Subcutaneous abdominal adipose tissue (tissue), 5 donors: ENCODE results near the gene LUC7L2.
"Not testable (repeated sequence)": the region's sequence is repeated elsewhere in the genome, so short reads cannot be mapped to it uniquely, and the experiment has no call there.

Experiments
- H3K27ac ChIP-seq: one replicate; pipeline ENCODE4 v1.7.0; 2013; ENCODE audit warnings: low read depth, mild to moderate bottlenecking, inconsistent platforms, low read length, moderate library complexity
- H3K27me3 ChIP-seq, 5 donors: one replicate each; pipeline ENCODE4 v1.7.0; 2013; ENCODE audit warnings: low read length in 5 of 5, inconsistent platforms in 1 of 5; ENCODE audit not compliant: control insufficient read depth in 5 of 5, insufficient read depth in 4 of 5
- H3K36me3 ChIP-seq, 5 donors: one replicate each; pipeline ENCODE4 v1.7.0; 2013; ENCODE audit warnings: low read length in 5 of 5; ENCODE audit not compliant: control insufficient read depth in 5 of 5, insufficient read depth in 5 of 5
- H3K4me1 ChIP-seq, 5 donors: one replicate each; pipeline ENCODE4 v1.7.0; 2013; ENCODE audit warnings: low read length in 5 of 5, mild to moderate bottlenecking in 3 of 5, moderate library complexity in 1 of 5; ENCODE audit not compliant: control insufficient read depth in 5 of 5, insufficient read depth in 5 of 5
- H3K4me3 ChIP-seq, 5 donors: one replicate each; pipeline ENCODE4 v1.7.0; 2013; ENCODE audit warnings: low read length in 5 of 5, low read depth in 1 of 5
- H3K9ac ChIP-seq, 5 donors: one replicate each; pipeline ENCODE4 v1.7.0; 2013; ENCODE audit warnings: low read length in 5 of 5, mild to moderate bottlenecking in 4 of 5, moderate library complexity in 3 of 5
- H3K9me3 ChIP-seq, 5 donors: one replicate each; pipeline ENCODE4 v1.7.0; 2013; ENCODE audit warnings: low read length in 5 of 5; ENCODE audit not compliant: control insufficient read depth in 5 of 5
- donor health status: healthy.
- donor health status: healthy.
- donor health status: healthy.
- donor health status: healthy.
- donor health status: healthy.

LUC7L2 gene

GRCh38 chr7:139354729-139355128 is 5.0 kb upstream of the LUC7L2 start:
- Histone ChIP-seq H3K9ac (no peak overlapping the region), H3K36me3 (peaks cover 0 to 11% (median 4%) of the 10 kb centered on the region in 5 donors), H3K4me3 (no peak overlapping the region), H3K9me3 (no peaks in the 10 kb centered on the region), H3K27ac (no peak overlapping the region), H3K27me3 (no peaks in the 10 kb centered on the region), H3K4me1 (peaks cover 0 to 19% (median 4%) of the 10 kb centered on the region in 5 donors)

GRCh38 chr7:139355320-139355719 is 4.4 kb upstream of the LUC7L2 start:
- Histone ChIP-seq H3K4me1 (peaks cover 0 to 19% (median 4%) of the 10 kb centered on the region in 5 donors), H3K36me3 (peaks cover 0 to 9% (median 4%) of the 10 kb centered on the region in 5 donors), H3K9me3 (no peaks in the 10 kb centered on the region), H3K27ac (no peak overlapping the region), H3K4me3 (no peak overlapping the region), H3K9ac (no peak overlapping the region), H3K27me3 (no peaks in the 10 kb centered on the region)

- peak overlapping the region; percentile 83 to 99 (median 97) for H3K4me3 ChIP-seq
- H3K9ac ChIP-seq: peak overlapping the region in 3 of 5 donors; percentile 97 to 99 (median 99)
- peaks cover 0 to 45% (median 23%) of the 10 kb centered on the region in 5 donors for H3K4me1 ChIP-seq
- H3K36me3 ChIP-seq, H3K9me3 ChIP-seq, H3K27me3 ChIP-seq: not testable (repeated sequence)
- H3K27ac ChIP-seq: peak overlapping the region; percentile 94
Observed at GRCh38 chr7:139357729-139358506, 1.8 kb upstream of the LUC7L2 start.

GRCh38 chr7:139358541-139359365 is 941 bp upstream of the LUC7L2 start:
- H3K4me1 ChIP-seq: peaks cover 0 to 50% (median 26%) of the 10 kb centered on the region in 5 donors
- peaks cover 0 to 3% (median 0%) of the 10 kb centered on the region in 5 donors for H3K36me3 ChIP-seq
- peak overlapping the region; percentile 94 for H3K27ac ChIP-seq
- no peaks in the 10 kb centered on the region for H3K9me3 ChIP-seq
- H3K27me3 ChIP-seq: no peaks in the 10 kb centered on the region
- peak overlapping the region; percentile 83 to 99 (median 97) for H3K4me3 ChIP-seq
- peak overlapping the region; percentile 84 to 99 (median 98) for H3K9ac ChIP-seq

- H3K9ac ChIP-seq: peak overlapping the region; percentile 77 to 99 (median 98)
- H3K4me3 ChIP-seq: peak overlapping the region; percentile 94 to 99 (median 97)
- peak overlapping the region; percentile 94 for H3K27ac ChIP-seq
- H3K4me1 ChIP-seq: peaks cover 0 to 45% (median 26%) of the 10 kb centered on the region in 5 donors
- no peaks in the 10 kb centered on the region for H3K27me3 ChIP-seq
- H3K9me3 ChIP-seq: no peaks in the 10 kb centered on the region
- H3K36me3 ChIP-seq: peaks cover 0 to 8% (median 1%) of the 10 kb centered on the region in 5 donors
Observed at GRCh38 chr7:139360210-139360947, 685 bp downstream of the LUC7L2 start.

GRCh38 chr7:139360948-139361307 is 1.2 kb downstream of the LUC7L2 start:
- H3K27me3 ChIP-seq: no peaks in the 10 kb centered on the region
- peaks cover 0 to 42% (median 26%) of the 10 kb centered on the region in 5 donors for H3K4me1 ChIP-seq
- H3K36me3 ChIP-seq: peaks cover 0 to 12% (median 4%) of the 10 kb centered on the region in 5 donors
- H3K9ac ChIP-seq: peak overlapping the region; percentile 39 to 99 (median 97)
- no peaks in the 10 kb centered on the region for H3K9me3 ChIP-seq
- peak overlapping the region; percentile 94 for H3K27ac ChIP-seq
- H3K4me3 ChIP-seq: peak overlapping the region; percentile 94 to 99 (median 97)

GRCh38 chr7:139361523-139361922 is 1.8 kb downstream of the LUC7L2 start:
- H3K4me1 ChIP-seq: peaks cover 0 to 45% (median 26%) of the 10 kb centered on the region in 5 donors
- H3K9ac ChIP-seq: peak overlapping the region in 3 of 5 donors; percentile 42 to 99 (median 97)
- peaks cover 0 to 12% (median 6%) of the 10 kb centered on the region in 5 donors for H3K36me3 ChIP-seq

GRCh38 chr7:139362302-139362701 is 2.6 kb downstream of the LUC7L2 start:
- Histone ChIP-seq H3K4me1 (peaks cover 0 to 45% (median 26%) of the 10 kb centered on the region in 5 donors), H3K27ac (no peak overlapping the region), H3K4me3 (no peak overlapping the region)

More at GRCh38 chr7:139361523-139361922, 1.8 kb downstream of the LUC7L2 start:
- Histone ChIP-seq H3K4me3 (peak overlapping the region in 3 of 5 donors; percentile 94 to 97 (median 97)), H3K27me3 (no peaks in the 10 kb centered on the region), H3K27ac (peak overlapping the region; percentile 94), H3K9me3 (no peaks in the 10 kb centered on the region)

GRCh38 chr7:139362981-139363380 is 3.3 kb downstream of the LUC7L2 start:
- Histone ChIP-seq H3K27me3 (no peaks in the 10 kb centered on the region), H3K36me3 (peaks cover 0 to 12% (median 6%) of the 10 kb centered on the region in 5 donors), H3K4me1 (peaks cover 0 to 44% (median 30%) of the 10 kb centered on the region in 5 donors), H3K27ac (no peak overlapping the region), H3K9me3 (no peaks in the 10 kb centered on the region), H3K9ac (peak overlapping the region in 1 of 5 donors; percentile 13), H3K4me3 (no peak overlapping the region)

More at GRCh38 chr7:139362302-139362701, 2.6 kb downstream of the LUC7L2 start:
- H3K9me3 ChIP-seq: no peaks in the 10 kb centered on the region
- peaks cover 0 to 12% (median 6%) of the 10 kb centered on the region in 5 donors for H3K36me3 ChIP-seq
- H3K27me3 ChIP-seq: no peaks in the 10 kb centered on the region
- H3K9ac ChIP-seq: peak overlapping the region in 1 of 5 donors; percentile 13
